Measurements from ENCODE around the gene SLC9A6. TPM values are rescaled to one million over a fixed set of nuclear protein-coding genes. Genes with fewer than 3 reads are reported as not detected.
"Not testable (repeated sequence)": the region's sequence is repeated elsewhere in the genome, so short reads cannot be mapped to it uniquely, and the experiment has no call there.

Gene SLC9A6
- total and polyA plus RNA-seq, 5 donors = 16.0 to 19.8 (median 18.0) TPM

GRCh38 chrX:136046295-136047015 lies 61.2 kb downstream of the SLC9A6 start:
- no peaks in the 10 kb centered on the region for H3K9me3 ChIP-seq (ENCODE audit: control insufficient read depth, low read length)
- no peaks in the 10 kb centered on the region for H3K4me1 ChIP-seq (ENCODE audit: control insufficient read depth, insufficient read depth, low read length)
- H3K27me3 ChIP-seq (ENCODE audit: control insufficient read depth, insufficient read depth) = no peaks in the 10 kb centered on the region
- intact Hi-C loops (cut with DNase I) = no loop called here
- no peak overlapping the region for H3K27ac ChIP-seq (ENCODE audit: low read length)
- H3K4me3 ChIP-seq (ENCODE audit: low read length) = no peak overlapping the region
- 50% methylated on average over 13 of the region's 13 CpGs for WGBS
- ATAC-seq (no peak), DNase-seq (no peak)

DNA sequence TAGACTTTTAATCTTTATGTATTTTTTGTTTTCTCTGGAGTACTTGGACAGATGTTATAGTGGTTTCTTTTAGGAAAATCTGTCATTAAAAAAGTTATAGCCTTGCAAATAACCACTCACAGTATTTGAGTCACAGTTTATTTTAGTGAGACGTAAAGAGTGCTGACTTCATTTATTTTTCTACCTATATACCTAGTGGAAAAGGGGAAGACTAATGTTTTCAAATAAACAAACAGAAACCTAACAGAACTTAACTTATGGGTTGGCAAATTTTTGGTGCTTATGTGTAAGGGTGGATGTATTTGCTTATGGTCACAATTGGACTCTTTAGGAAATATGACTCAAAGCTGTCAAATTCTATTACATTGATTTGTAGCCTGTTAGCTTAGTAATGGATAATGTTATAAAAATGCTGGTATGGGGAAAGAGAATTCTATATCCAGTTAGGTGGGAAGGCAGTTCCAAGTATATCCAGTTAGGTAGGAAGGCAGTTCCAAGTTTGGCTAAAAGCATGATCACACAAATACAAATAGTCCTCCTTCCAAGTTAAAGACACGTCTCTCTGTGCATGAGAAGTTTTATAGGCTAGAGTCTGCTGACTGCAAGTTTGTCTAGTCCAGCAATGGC lies 61.9 kb downstream of the SLC9A6 start:
- Histone ChIP-seq H3K4me3 (ENCODE audit: low read length) (no peak overlapping the region), H3K27me3 (ENCODE audit: control insufficient read depth, insufficient read depth) (no peaks in the 10 kb centered on the region), H3K4me1 (ENCODE audit: control insufficient read depth, insufficient read depth, low read length) (no peaks in the 10 kb centered on the region), H3K27ac (ENCODE audit: low read length) (no peak overlapping the region), H3K9me3 (ENCODE audit: control insufficient read depth, low read length) (no peaks in the 10 kb centered on the region)
- ATAC-seq (no peak), DNase-seq (no peak)
- 61% methylated on average over 2 of the region's 2 CpGs for WGBS
- intact Hi-C loops (cut with DNase I) = no loop called here

DNA sequence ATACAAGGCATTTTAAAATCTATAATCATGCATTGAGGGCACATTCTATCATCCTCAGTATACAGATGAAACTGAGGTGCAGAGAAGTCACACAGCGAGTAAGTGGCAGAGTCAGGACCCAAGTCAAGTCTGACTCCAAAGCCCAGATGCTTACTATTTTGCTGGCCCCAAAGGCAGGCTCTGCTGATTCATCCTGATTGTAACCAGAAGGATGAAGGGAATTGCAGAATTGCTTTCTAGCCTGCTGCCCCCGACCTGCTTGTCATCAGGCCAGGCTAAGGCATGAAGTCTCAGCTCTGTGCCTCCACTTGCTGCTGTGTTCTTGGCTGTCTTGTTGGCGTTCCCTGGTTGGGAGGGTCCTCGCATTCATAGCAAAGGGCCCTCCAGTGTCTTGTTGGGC lies 62.7 kb downstream of the SLC9A6 start:
- DNase-seq (no peak), ATAC-seq (no peak)
- Histone ChIP-seq H3K27me3 (ENCODE audit: control insufficient read depth, insufficient read depth) (no peaks in the 10 kb centered on the region), H3K4me3 (ENCODE audit: low read length) (no peak overlapping the region), H3K9me3 (ENCODE audit: control insufficient read depth, low read length) (no peaks in the 10 kb centered on the region), H3K27ac (ENCODE audit: low read length) (no peak overlapping the region), H3K4me1 (ENCODE audit: control insufficient read depth, insufficient read depth, low read length) (no peaks in the 10 kb centered on the region)
- WGBS = 86% methylated on average over 4 of the region's 4 CpGs
- intact Hi-C loops (cut with DNase I) = no loop called here

DNA sequence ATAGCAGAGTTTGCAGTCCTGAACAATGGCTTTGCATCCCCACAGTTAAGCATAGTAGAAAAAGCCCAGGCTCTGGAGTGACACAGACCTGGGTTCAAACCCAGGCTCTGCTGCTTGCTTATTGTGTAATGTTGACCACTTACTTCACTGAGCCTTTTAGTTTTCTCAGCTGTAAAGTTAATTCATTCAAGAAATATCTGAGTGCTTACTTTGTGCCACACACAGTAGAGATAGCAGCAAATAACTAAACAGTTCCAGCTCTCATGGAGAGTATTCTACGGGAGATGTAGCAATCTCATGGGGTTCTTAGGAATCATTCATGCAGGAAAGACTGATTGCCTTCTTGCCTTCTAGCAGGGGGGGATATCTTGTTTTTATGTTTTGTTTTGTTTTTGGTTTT lies 63.2 kb downstream of the SLC9A6 start:
- H3K4me1 ChIP-seq (ENCODE audit: control insufficient read depth, insufficient read depth, low read length) = no peaks in the 10 kb centered on the region
- 72% methylated on average over 1 of the region's 1 CpG for WGBS
- H3K27ac ChIP-seq (ENCODE audit: low read length) = no peak overlapping the region
- no peak overlapping the region for H3K4me3 ChIP-seq (ENCODE audit: low read length)
- H3K9me3 ChIP-seq (ENCODE audit: control insufficient read depth, low read length) = no peaks in the 10 kb centered on the region
- no peaks in the 10 kb centered on the region for H3K27me3 ChIP-seq (ENCODE audit: control insufficient read depth, insufficient read depth)
- intact Hi-C loops (cut with DNase I) = no loop called here
- ATAC-seq = no peak
- no peak for DNase-seq

- no peak for DNase-seq
- 89% methylated on average over 3 of the region's 3 CpGs for WGBS
- no peaks in the 10 kb centered on the region for H3K27me3 ChIP-seq (ENCODE audit: control insufficient read depth, insufficient read depth)
- intact Hi-C loops (cut with DNase I) = no loop called here
- H3K4me1 ChIP-seq (ENCODE audit: control insufficient read depth, insufficient read depth, low read length) = no peaks in the 10 kb centered on the region
- no peak overlapping the region for H3K4me3 ChIP-seq (ENCODE audit: low read length)
- no peaks in the 10 kb centered on the region for H3K9me3 ChIP-seq (ENCODE audit: control insufficient read depth, low read length)
- no peak overlapping the region for H3K27ac ChIP-seq (ENCODE audit: low read length)
- ATAC-seq = no peak
These were observed 64.4 kb downstream of the SLC9A6 start for GRCh38 chrX:136049608-136050007.

GRCh38 chrX:136050875-136051274 lies 65.6 kb downstream of the SLC9A6 start:
- DNase-seq; H3K4me1 ChIP-seq (ENCODE audit: control insufficient read depth, insufficient read depth, low read length); H3K9me3 ChIP-seq (ENCODE audit: control insufficient read depth, low read length); H3K27me3 ChIP-seq (ENCODE audit: control insufficient read depth, insufficient read depth); H3K27ac ChIP-seq (ENCODE audit: low read length); ATAC-seq; intact Hi-C loops (cut with DNase I); H3K4me3 ChIP-seq (ENCODE audit: low read length): not testable (repeated sequence)
- 77% methylated on average over 6 of the region's 9 CpGs for WGBS

DNA sequence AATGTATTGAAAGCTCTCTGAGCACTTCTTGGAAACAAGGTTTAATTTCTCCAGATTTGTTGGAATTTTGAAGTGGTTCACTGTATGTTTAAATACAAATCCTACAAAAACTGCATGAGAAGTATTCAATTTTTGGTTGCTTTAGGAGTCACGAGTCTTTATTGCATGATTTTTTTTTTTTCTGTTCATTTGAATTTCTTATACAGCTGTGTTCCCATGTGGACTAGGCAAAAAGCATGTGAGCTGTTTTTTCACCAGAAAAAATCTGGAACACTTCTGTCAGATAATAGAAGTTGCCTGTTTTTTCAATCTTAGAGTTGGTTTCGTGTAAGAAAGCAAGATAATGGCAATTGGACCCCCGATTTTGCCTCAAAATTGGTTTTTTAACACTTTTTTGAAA lies 66.4 kb downstream of the SLC9A6 start:
- intact Hi-C loops (cut with DNase I) = no loop called here
- WGBS = 60% methylated on average over 3 of the region's 3 CpGs
- no peak overlapping the region for H3K27ac ChIP-seq (ENCODE audit: low read length)
- H3K4me3 ChIP-seq (ENCODE audit: low read length) = no peak overlapping the region
- H3K27me3 ChIP-seq (ENCODE audit: control insufficient read depth, insufficient read depth) = no peaks in the 10 kb centered on the region
- no peaks in the 10 kb centered on the region for H3K9me3 ChIP-seq (ENCODE audit: control insufficient read depth, low read length)
- H3K4me1 ChIP-seq (ENCODE audit: control insufficient read depth, insufficient read depth, low read length) = no peaks in the 10 kb centered on the region
- no peak for ATAC-seq
- no peak for DNase-seq

DNA sequence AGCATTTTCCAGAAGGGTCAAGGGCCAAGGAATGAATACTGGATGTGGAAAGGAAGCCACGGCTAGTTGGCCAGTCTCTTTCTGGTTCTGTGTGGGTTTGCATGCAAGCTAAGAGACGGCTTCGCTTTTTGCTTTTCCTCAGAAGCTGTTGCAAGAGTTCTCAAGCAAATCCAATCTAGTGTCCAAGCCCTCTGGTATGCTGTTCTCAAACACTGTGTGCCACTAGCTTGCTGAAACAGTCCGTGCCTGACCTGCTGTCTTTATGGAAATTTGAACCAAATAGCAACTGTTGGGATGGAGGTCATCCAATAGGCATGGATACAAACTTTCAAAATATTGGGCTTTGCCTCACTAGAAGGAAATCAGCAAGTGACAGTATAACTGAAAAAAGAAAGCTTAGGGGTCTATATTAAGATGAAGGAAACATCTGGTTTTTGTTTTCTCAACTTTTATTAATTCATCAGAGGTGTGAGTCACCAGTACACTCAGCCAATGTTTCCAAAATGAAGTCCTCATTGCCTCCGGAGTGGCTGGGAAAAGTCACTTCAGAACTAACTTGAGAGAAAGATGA lies 70.5 kb downstream of the SLC9A6 start:
- ATAC-seq (peak; percentile 85 to 95), DNase-seq (peak in 1 of 3 donors; percentile 54)
- whole genome bisulfite sequencing = 33% methylated on average over 5 of the region's 5 CpGs
- peak overlapping the region; percentile 85 for H3K27ac ChIP-seq (ENCODE audit: low read length)
- no peak overlapping the region for H3K4me3 ChIP-seq (ENCODE audit: low read length)
- intact Hi-C loops (cut with DNase I) = no loop called here
- no peaks in the 10 kb centered on the region for H3K27me3 ChIP-seq (ENCODE audit: control insufficient read depth, insufficient read depth)
- H3K9me3 ChIP-seq (ENCODE audit: control insufficient read depth, low read length) = no peaks in the 10 kb centered on the region
- H3K4me1 ChIP-seq (ENCODE audit: control insufficient read depth, insufficient read depth, low read length) = no peaks in the 10 kb centered on the region

DNA sequence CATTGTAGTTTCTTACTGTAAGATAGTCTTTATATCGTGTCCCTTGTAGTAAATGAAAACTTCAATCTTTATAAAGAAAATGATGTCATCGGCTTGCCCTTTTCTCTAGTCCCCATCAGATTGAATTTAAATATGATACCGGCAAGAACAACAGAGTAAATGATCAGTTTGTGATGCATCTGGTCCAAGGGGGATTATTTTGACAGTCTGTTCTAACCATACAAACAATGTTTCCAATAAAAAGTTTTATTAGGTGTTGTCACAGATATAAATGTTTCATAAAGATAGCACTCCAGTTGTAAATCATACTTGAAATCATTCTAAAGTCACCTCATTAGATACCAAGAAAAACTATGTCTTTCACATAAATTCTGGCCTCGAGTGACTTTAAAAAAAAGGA lies 72.3 kb downstream of the SLC9A6 start:
- no peak for ATAC-seq
- Histone ChIP-seq H3K9me3 (ENCODE audit: control insufficient read depth, low read length) (no peaks in the 10 kb centered on the region), H3K4me1 (ENCODE audit: control insufficient read depth, insufficient read depth, low read length) (no peaks in the 10 kb centered on the region), H3K27ac (ENCODE audit: low read length) (no peak overlapping the region), H3K27me3 (ENCODE audit: control insufficient read depth, insufficient read depth) (no peaks in the 10 kb centered on the region), H3K4me3 (ENCODE audit: low read length) (no peak overlapping the region)
- intact Hi-C loops (cut with DNase I) = no loop called here
- 68% methylated on average over 4 of the region's 4 CpGs for WGBS
- DNase-seq = no peak

GRCh38 chrX:136059350-136059749 lies 74.1 kb downstream of the SLC9A6 start:
- DNase-seq (no peak), ATAC-seq (no peak)
- no peaks in the 10 kb centered on the region for H3K9me3 ChIP-seq (ENCODE audit: control insufficient read depth, low read length)
- peaks cover 1% of the 10 kb centered on the region for H3K4me1 ChIP-seq (ENCODE audit: control insufficient read depth, insufficient read depth, low read length)
- intact Hi-C loops (cut with DNase I) = no loop called here
- 94% methylated on average over 2 of the region's 2 CpGs for WGBS
- H3K27me3 ChIP-seq (ENCODE audit: control insufficient read depth, insufficient read depth) = no peaks in the 10 kb centered on the region
- H3K4me3 ChIP-seq (ENCODE audit: low read length) = no peak overlapping the region
- H3K27ac ChIP-seq (ENCODE audit: low read length) = no peak overlapping the region

- no peak overlapping the region for H3K27ac ChIP-seq (ENCODE audit: low read length)
- no peaks in the 10 kb centered on the region for H3K9me3 ChIP-seq (ENCODE audit: control insufficient read depth, low read length)
- H3K4me1 ChIP-seq (ENCODE audit: control insufficient read depth, insufficient read depth, low read length) = peaks cover 1% of the 10 kb centered on the region
- WGBS = 78% methylated on average over 8 of the region's 8 CpGs
- no peaks in the 10 kb centered on the region for H3K27me3 ChIP-seq (ENCODE audit: control insufficient read depth, insufficient read depth)
- peak; percentile 32 to 73 for ATAC-seq
- intact Hi-C loops (cut with DNase I) = no loop called here
- no peak overlapping the region for H3K4me3 ChIP-seq (ENCODE audit: low read length)
- peak; percentile 33 to 66 (median 60) for DNase-seq
These were observed 76.1 kb downstream of the SLC9A6 start for GRCh38 chrX:136061286-136061685.

All from right cardiac atrium (tissue), 5 donors.